Heart right ventricle (tissue), 16 donors: ENCODE data around the gene NFKBIB. TPM values are rescaled to one million over a fixed set of nuclear protein-coding genes. Genes with fewer than 3 reads are reported as not detected.

ENCODE experiments used
- ATAC-seq, 8 donors: fragments of 200-7000 bp; cut with Tn5 transposase; one replicate each; pipeline ENCODE4 v1.9.1; 2020; ENCODE audit warnings: mild to moderate bottlenecking in 8 of 8, moderate library complexity in 8 of 8, moderate number of reproducible peaks in 1 of 8
- DNase-seq, 2 donors: peaks; one replicate each; pipeline ENCODE4 v3.0.0-alpha.2; 2020
- H3K27ac ChIP-seq, 10 donors: fragments of 200-600 bp; sonication (generic) in 2 of 10; one replicate each; pipeline versions ENCODE4 v1.5.0 to v1.8.0; 2020 to 2022; ENCODE audit warnings: mild to moderate bottlenecking in 3 of 10
- H3K27me3 ChIP-seq, 7 donors: fragments of 200-600 bp; one replicate each; pipeline ENCODE4 v1.8.0; 2021 to 2022; ENCODE audit warnings: mild to moderate bottlenecking in 2 of 7
- H3K36me3 ChIP-seq, 9 donors: fragments of 200-600 bp; sonication (generic) in 1 of 9; one replicate each; pipeline versions ENCODE4 v1.5.0 to v1.8.0; 2020 to 2022; ENCODE audit warnings: mild to moderate bottlenecking in 2 of 9
- H3K4me1 ChIP-seq, 9 donors: fragments of 200-600 bp; sonication (generic) in 1 of 9; one replicate each; pipeline versions ENCODE4 v1.5.0 to v1.8.0; 2020 to 2022; ENCODE audit warnings: mild to moderate bottlenecking in 4 of 9
- H3K4me3 ChIP-seq, 10 donors: fragments of 200-600 bp; sonication (generic) in 2 of 10; one replicate each; pipeline versions ENCODE4 v1.5.0 to v1.8.0; 2020 to 2022; ENCODE audit warnings: mild to moderate bottlenecking in 7 of 10, moderate library complexity in 2 of 10
- H3K9me3 ChIP-seq, 11 donors: fragments of 200-600 bp in 10 of 11; sonication (generic) in 2 of 11; one replicate each; pipeline versions ENCODE4 v1.5.0 to v1.8.0; 2013 to 2022; ENCODE audit warnings: mild to moderate bottlenecking in 2 of 11, control low read depth in 1 of 11, moderate library complexity in 1 of 11
- CTCF ChIP-seq, 9 donors: fragments of 200-600 bp; sonication (generic) in 2 of 9; IDR thresholded peaks; one replicate each; pipeline versions ENCODE4 v1.5.0 to v1.8.0; 2021 to 2022; ENCODE audit warnings: antibody characterized with exemption in 9 of 9, mild to moderate bottlenecking in 5 of 9, moderate library complexity in 1 of 9
- WGBS, 2 donors: extraction: QIAGEN DNeasy Blood & Tissue Kit; methylation state at CpG; one replicate each; pipeline ENCODE4 v1.1.7; 2013; ENCODE audit warnings: inconsistent platforms in 1 of 2; 5-methylcytosine and 5-hydroxymethylcytosine counted together
- intact Hi-C, 10 donors: fragments of 100-400 bp; cut with DNase I; formaldehyde crosslinking; loops; one replicate each; pipeline versions ENCODE4 v1.11.1 to v1.14.2; 2022
- polyA plus RNA-seq, 2 donors: library from polyadenylated mRNA; stranded (reverse); fragments of 200-250 nt; gene quantifications; one replicate each; pipeline ENCODE4 v1.2.3, GENCODE V29; 2013
- total RNA-seq, 10 donors: library from RNA; stranded (reverse); fragmentation: NEBNext Ultra II Directional in 3 of 10; extraction: Animal tissue kit (Norgen Biotek cat#: 25700) in 3 of 10; gene quantifications; one replicate each; pipeline versions ENCODE4 v1.2.1 to v1.2.4, GENCODE V29; 2021 to 2023
- donor health status: Arrhythmogenic right ventricular cardiomyopathy.
- donor health status: ischemic (EF 13 %, LVEDD 7.1; RV severe dilation, severe dysfunction).
- donor health status: healthy with polysubstance abuse.
- donor health status: DM: no; HTN: yes; CAD: no.
- donor health status: DM: no; HTN: no; CAD: no.
- donor health status: ischemic (EF 25% LVEDD 6.9; RV normal size, moderate dysfunction).
- donor health status: ischemic (EF 25% LVEDD 5.7; RV mildly dilated, moderate dysfunction).
- donor health status: healthy.
- donor health status: DM: yes; HTN: yes; CAD: no.
- donor health status: Ischemic cardiomyopathy.
- donor health status: ischemic (EF 35%, LVEDD 5.7; RV mildly dilated, moderate dysfunction).
- donor health status: nonischemic (EF 11% LVEDD 7.7; RV severe dilation, severe dysfunction).
- donor health status: DM: yes; HTN: yes; CAD: no.
- donor health status: PGD.
- donor health status: ischemic (EF 29% LVEDD 5.4; RV normal size, mild dysfunction).
- donor health status: nonischemic (EF 23%, LVEDD 6.1; RV moderate dilation, normal function).

The NFKBIB gene
- total and polyA plus RNA-seq, 12 donors, result 16.1 to 79.8 (median 22.7) TPM

- Histone ChIP-seq H3K4me1 (no peaks in the 10 kb centered on the region), H3K9me3 (no peaks in the 10 kb centered on the region), H3K27me3 (no peaks in the 10 kb centered on the region), H3K36me3 (peaks cover 0 to 46% (median 17%) of the 10 kb centered on the region in 9 donors), H3K4me3 (no peak overlapping the region), H3K27ac (no peak overlapping the region)
- no peak for TF ChIP-seq CTCF (IDR thresholded peaks at IDR 0.05)
- intact Hi-C loops, result loop anchor here in 3 of 10 donors (10.0 kb wide), 5 partner anchors 187 to 527 kb away; partner anchors contain the start of gene ACTN4 (in 1 of the 3)
- ATAC-seq (peak in 1 of 8 donors; percentile 4), DNase-seq (no peak)
- 92 to 96% methylated on average over 20 of the region's 20 CpGs for WGBS, 2 donors
Measured at GRCh38 chr19:38921420-38922274, 21.9 kb downstream of the NFKBIB start.

GRCh38 chr19:38922482-38922881 is 22.7 kb downstream of the NFKBIB start:
- Histone ChIP-seq H3K36me3 (peaks cover 0 to 46% (median 17%) of the 10 kb centered on the region in 9 donors), H3K4me1 (no peaks in the 10 kb centered on the region), H3K4me3 (no peak overlapping the region), H3K27ac (no peak overlapping the region), H3K9me3 (no peaks in the 10 kb centered on the region), H3K27me3 (no peaks in the 10 kb centered on the region)
- ATAC-seq, result no peak
- DNase-seq, result no peak
- WGBS, 2 donors, result 89 to 92% methylated on average over 5 of the region's 5 CpGs
- intact Hi-C loops, result loop anchor here in 3 of 10 donors (10.0 kb wide), 5 partner anchors 188 to 528 kb away; partner anchors contain the start of gene ACTN4 (in 1 of the 3)
- no peak for TF ChIP-seq CTCF (IDR thresholded peaks at IDR 0.05)

- Histone ChIP-seq H3K27ac (peak overlapping the region in 1 of 10 donors; percentile 18), H3K36me3 (peaks cover 0 to 46% (median 17%) of the 10 kb centered on the region in 9 donors), H3K27me3 (no peaks in the 10 kb centered on the region), H3K4me1 (peaks cover 0 to 10% (median 5%) of the 10 kb centered on the region in 9 donors), H3K9me3 (no peaks in the 10 kb centered on the region), H3K4me3 (no peak overlapping the region)
- intact Hi-C loops, result loop anchor here in 3 of 10 donors (10.0 kb wide), 5 partner anchors 190 to 530 kb away; partner anchors contain the start of gene ACTN4 (in 1 of the 3)
- no peak for TF ChIP-seq CTCF (IDR thresholded peaks at IDR 0.05)
- WGBS, 2 donors, result 96 to 97% methylated on average over 7 of the region's 7 CpGs
- no peak for DNase-seq
- ATAC-seq, result no peak
Measured at GRCh38 chr19:38924388-38924787, 24.6 kb downstream of the NFKBIB start.

- no peak for ATAC-seq
- Histone ChIP-seq H3K27ac (peak overlapping the region in 8 of 10 donors; percentile 3 to 67 (median 40)), H3K4me1 (peaks cover 9 to 37% (median 29%) of the 10 kb centered on the region in 9 donors), H3K9me3 (no peaks in the 10 kb centered on the region), H3K4me3 (no peak overlapping the region), H3K36me3 (peaks cover 0 to 42% (median 17%) of the 10 kb centered on the region in 9 donors), H3K27me3 (no peaks in the 10 kb centered on the region)
- 64 to 81% methylated on average over 4 of the region's 4 CpGs for WGBS, 2 donors
- TF ChIP-seq CTCF (IDR thresholded peaks at IDR 0.05), result no peak
- DNase-seq, result no peak
- intact Hi-C loops, result loop anchor here in 3 of 10 donors (10.0 kb wide), 5 partner anchors 194 to 534 kb away; partner anchors contain the start of gene ACTN4 (in 1 of the 3)
Measured at GRCh38 chr19:38928391-38929001, 28.7 kb downstream of the NFKBIB start.
